GM23338 (cell line): ENCODE measurements around the gene SMNDC1.

Experiments used
- CREB1 ChIP-seq: fragments of 250-450 bp; sonication (Bioruptor Pico); IDR thresholded peaks from 2 replicates; pipeline ENCODE4 v1.5.0; 2020; ENCODE audit warnings: low read depth, mild to moderate bottlenecking, moderate library complexity
- EZH2 ChIP-seq: fragments of 200-600 bp; sonication (generic); IDR thresholded peaks from one replicate; pipeline ENCODE4 v1.8.0; 2017; ENCODE audit warnings: antibody characterized with exemption, mild to moderate bottlenecking, low read depth; ENCODE audit not compliant: unreplicated experiment
- EZH2phosphoT487 ChIP-seq: fragments of 200-600 bp; sonication (generic); IDR thresholded peaks from one replicate; pipeline ENCODE4 v1.8.1; 2018; ENCODE audit warnings: antibody characterized with exemption; ENCODE audit not compliant: unreplicated experiment
- JUNB ChIP-seq: IDR thresholded peaks from one replicate; pipeline ENCODE4 v1.6.1; 2016; ENCODE audit warnings: antibody characterized with exemption; ENCODE audit not compliant: unreplicated experiment
- POLR2AphosphoS5 ChIP-seq: IDR thresholded peaks from 2 replicates; pipeline ENCODE4 v1.6.1; 2016; ENCODE audit warnings: antibody characterized with exemption, low read depth
- ZNF331 ChIP-seq: fragments of 250-450 bp; sonication (Bioruptor Pico); IDR thresholded peaks from 2 replicates; pipeline ENCODE4 v1.5.0; 2020; ENCODE audit warnings: low read depth, mild to moderate bottlenecking, moderate library complexity
- TF ChIP-seq, protein P1 (sequence below), 2 experiments: fragments of 200-600 bp in 1 of 2; sonication (generic) in 1 of 2; conservative IDR thresholded peaks; 2 replicates each; pipeline versions ENCODE4 v1.5.1 to v1.6.1; 2016 to 2017; ENCODE audit warnings: antibody characterized with exemption in 2 of 2, low read depth in 2 of 2, mild to moderate bottlenecking in 2 of 2, moderate library complexity in 1 of 2
- TF ChIP-seq, protein P2 (sequence below): IDR thresholded peaks from one replicate; pipeline ENCODE4 v1.6.1; 2018; ENCODE audit warnings: antibody characterized with exemption; ENCODE audit not compliant: unreplicated experiment

GRCh38 chr10:110346914-110347313, 42.2 kb upstream of the SMNDC1 start:
- TF ChIP-seq, protein P1, sequence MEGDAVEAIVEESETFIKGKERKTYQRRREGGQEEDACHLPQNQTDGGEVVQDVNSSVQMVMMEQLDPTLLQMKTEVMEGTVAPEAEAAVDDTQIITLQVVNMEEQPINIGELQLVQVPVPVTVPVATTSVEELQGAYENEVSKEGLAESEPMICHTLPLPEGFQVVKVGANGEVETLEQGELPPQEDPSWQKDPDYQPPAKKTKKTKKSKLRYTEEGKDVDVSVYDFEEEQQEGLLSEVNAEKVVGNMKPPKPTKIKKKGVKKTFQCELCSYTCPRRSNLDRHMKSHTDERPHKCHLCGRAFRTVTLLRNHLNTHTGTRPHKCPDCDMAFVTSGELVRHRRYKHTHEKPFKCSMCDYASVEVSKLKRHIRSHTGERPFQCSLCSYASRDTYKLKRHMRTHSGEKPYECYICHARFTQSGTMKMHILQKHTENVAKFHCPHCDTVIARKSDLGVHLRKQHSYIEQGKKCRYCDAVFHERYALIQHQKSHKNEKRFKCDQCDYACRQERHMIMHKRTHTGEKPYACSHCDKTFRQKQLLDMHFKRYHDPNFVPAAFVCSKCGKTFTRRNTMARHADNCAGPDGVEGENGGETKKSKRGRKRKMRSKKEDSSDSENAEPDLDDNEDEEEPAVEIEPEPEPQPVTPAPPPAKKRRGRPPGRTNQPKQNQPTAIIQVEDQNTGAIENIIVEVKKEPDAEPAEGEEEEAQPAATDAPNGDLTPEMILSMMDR (conservative IDR thresholded peaks at IDR 0.05; ENCODE audit: low read depth in 2 of 2), result no peak
- TF ChIP-seq EZH2, result no peak
- TF ChIP-seq JUNB, result no peak
- TF ChIP-seq ZNF331 (CRISPR knock-in tag), result no peak
- TF ChIP-seq, protein P2, sequence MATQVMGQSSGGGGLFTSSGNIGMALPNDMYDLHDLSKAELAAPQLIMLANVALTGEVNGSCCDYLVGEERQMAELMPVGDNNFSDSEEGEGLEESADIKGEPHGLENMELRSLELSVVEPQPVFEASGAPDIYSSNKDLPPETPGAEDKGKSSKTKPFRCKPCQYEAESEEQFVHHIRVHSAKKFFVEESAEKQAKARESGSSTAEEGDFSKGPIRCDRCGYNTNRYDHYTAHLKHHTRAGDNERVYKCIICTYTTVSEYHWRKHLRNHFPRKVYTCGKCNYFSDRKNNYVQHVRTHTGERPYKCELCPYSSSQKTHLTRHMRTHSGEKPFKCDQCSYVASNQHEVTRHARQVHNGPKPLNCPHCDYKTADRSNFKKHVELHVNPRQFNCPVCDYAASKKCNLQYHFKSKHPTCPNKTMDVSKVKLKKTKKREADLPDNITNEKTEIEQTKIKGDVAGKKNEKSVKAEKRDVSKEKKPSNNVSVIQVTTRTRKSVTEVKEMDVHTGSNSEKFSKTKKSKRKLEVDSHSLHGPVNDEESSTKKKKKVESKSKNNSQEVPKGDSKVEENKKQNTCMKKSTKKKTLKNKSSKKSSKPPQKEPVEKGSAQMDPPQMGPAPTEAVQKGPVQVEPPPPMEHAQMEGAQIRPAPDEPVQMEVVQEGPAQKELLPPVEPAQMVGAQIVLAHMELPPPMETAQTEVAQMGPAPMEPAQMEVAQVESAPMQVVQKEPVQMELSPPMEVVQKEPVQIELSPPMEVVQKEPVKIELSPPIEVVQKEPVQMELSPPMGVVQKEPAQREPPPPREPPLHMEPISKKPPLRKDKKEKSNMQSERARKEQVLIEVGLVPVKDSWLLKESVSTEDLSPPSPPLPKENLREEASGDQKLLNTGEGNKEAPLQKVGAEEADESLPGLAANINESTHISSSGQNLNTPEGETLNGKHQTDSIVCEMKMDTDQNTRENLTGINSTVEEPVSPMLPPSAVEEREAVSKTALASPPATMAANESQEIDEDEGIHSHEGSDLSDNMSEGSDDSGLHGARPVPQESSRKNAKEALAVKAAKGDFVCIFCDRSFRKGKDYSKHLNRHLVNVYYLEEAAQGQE, result no peak
- no peak for TF ChIP-seq EZH2phosphoT487
- TF ChIP-seq POLR2AphosphoS5, result no peak
- no peak for TF ChIP-seq CREB1
